GM18505 (cell line): ENCODE data around the gene TPRN.

Source experiments
- ATAC-seq: cut with Tn5 transposase; IDR thresholded peaks from one replicate; pipeline ENCODE4 v1.9.1; 2021; ENCODE audit not compliant: unreplicated experiment
- POLR2A ChIP-seq: IDR thresholded peaks from 4 replicates; pipeline ENCODE4 v1.6.1; 2011; ENCODE audit warnings: borderline replicate concordance; ENCODE audit not compliant: insufficient read depth, insufficient read length; ENCODE audit errors: extremely low read depth

TPRN gene

DNA sequence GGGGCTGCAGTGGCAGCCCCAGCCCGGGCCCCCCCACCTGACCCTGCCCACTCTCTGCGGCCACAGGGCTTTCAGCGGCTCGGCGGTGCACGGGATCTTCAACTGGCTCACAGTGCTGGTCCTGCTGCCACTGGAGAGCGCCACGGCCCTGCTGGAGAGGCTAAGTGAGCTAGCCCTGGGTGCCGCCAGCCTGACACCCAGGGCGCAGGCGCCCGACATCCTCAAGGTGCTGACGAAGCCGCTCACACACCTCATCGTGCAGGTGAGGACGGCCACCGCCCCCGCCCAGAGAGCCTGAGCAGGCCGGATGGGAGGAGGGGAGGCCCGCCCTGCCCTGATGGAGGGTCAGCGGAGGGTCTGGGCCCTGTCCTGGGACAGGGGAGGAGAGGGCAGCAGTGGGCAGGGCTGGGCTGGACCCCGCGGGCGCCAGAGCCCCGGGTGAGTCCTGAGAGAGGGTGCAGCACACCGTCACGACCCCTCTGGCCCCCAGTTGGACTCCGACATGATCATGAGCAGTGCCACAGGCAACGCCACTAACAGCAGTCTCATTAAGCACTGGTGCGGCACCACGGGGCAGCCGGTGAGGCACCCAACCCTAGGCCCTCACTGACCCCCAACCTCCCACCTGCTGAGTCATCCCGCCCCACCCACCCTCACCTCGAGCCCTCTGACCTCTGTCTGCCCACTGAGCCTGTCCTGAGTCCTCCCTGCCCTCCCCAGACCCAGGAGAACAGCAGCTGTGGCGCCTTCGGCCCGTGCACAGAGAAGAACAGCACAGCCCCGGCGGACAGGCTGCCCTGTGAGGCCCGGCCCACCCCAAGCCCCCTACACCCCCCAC lies 32.8 kb upstream of the TPRN start:
- ATAC-seq = no peak
- TF ChIP-seq POLR2A = no peak

DNA sequence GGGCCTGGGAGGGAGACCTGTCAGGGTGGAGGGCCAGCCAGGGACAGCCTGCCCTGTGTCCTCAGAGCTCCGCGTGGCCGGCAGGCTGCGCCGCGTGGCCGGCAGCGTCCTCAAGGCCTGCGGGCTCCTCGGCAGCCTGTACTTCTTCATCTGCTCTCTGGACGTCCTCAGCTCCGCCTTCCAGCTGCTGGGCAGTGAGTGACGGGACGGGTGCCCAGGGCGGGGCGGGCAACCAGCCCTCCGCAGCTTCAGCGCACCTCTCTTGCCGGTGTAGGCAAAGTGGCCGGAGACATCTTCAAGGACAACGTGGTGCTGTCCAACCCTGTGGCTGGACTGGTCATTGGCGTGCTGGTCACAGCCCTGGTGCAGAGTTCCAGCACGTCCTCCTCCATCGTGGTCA lies 32.0 kb upstream of the TPRN start:
- no peak for ATAC-seq
- TF ChIP-seq POLR2A = no peak

DNA sequence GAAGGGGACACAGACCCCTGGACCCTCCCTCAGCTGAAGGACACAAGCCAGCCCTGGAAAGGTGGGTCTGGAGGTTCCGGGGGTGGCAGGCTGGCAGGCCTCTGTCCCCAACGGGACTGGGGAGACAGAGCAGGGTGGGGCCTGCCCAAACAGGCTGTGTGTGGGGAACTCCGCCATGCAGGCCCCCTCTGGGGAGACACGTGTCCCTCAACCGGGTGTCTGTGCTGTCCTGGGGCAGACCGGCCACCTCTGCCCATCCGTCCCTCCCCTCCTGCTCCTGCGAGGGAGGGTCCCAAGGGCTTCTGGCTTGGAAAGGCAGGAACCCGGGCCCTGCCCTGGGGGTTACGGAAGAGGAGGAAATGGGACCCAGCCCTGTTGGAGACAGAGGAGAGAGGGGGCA lies 31.6 kb upstream of the TPRN start:
- TF ChIP-seq POLR2A = no peak
- no peak for ATAC-seq

DNA sequence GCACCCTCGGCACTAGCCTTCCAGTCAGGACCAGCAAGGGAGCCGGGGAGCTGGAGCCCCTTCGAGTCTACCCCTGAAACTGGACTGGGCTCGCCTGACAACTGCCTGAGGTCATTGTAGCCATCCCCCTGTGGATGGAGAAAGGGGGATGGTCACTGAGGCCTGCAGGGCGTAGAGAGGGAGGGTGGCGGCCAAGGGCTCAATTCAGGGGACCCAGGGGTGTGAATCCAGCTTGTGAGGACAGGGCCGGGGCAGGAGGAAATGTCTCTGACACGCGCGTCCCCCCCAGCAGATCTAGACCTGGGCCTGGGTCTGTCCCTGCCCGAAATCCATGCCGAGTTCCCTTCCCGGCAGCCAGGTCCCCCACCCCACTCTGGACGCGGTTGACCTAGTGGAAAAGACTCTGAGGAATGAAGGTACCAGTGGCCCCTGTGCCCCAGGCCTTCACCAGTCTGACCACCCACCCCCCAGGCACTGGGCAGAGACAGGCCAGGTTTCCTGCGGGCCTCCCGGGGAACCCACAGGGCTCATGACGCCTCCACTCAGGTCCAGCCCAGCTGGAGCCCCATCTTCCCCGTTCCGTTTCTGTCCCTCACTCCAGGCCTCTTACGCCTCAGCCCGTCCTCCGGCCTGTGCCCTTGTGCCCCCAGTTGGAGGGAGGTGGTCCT lies 31.0 kb upstream of the TPRN start:
- ATAC-seq = no peak
- TF ChIP-seq POLR2A = no peak

DNA sequence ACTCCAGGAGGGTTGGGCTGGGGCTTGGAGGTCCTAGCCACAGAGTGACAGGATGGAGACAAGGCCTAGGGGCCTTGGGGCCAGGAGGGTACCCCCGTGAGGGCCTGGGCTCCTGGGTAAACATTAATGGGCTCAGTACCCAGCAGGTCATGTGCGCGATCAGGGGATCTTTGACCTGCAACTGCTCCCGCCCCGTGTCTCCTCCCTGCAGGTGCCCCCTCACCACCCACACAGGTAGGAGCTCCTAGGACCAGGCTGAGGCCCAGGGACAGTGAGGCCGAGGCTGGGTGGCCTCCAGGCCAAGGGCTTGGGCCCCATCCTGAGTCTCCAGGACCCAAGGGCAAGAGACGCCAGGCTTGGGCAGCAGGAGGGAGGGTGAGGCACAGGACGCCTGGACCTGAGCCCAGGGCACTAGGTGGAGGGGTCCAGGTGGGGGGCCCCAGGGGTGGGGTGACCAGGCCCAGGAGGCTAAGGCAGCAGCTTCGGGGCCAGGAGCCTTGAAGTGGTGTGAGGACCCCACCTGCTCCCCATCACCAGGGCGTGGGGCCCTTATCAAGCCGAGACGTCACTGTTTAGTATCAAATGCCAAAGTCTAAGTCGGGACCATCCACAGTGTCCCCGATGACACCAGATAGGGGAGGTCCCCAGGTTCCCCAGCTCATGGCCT lies 30.3 kb upstream of the TPRN start, which contains the start of gene SLC34A3:
Gene SLC34A3, plus strand, starts transcription at position 197 of the 667 bp plus-strand sequence. CDS start 802 bp downstream, outside the sequence.
- no peak for ATAC-seq
- no peak for TF ChIP-seq POLR2A

DNA sequence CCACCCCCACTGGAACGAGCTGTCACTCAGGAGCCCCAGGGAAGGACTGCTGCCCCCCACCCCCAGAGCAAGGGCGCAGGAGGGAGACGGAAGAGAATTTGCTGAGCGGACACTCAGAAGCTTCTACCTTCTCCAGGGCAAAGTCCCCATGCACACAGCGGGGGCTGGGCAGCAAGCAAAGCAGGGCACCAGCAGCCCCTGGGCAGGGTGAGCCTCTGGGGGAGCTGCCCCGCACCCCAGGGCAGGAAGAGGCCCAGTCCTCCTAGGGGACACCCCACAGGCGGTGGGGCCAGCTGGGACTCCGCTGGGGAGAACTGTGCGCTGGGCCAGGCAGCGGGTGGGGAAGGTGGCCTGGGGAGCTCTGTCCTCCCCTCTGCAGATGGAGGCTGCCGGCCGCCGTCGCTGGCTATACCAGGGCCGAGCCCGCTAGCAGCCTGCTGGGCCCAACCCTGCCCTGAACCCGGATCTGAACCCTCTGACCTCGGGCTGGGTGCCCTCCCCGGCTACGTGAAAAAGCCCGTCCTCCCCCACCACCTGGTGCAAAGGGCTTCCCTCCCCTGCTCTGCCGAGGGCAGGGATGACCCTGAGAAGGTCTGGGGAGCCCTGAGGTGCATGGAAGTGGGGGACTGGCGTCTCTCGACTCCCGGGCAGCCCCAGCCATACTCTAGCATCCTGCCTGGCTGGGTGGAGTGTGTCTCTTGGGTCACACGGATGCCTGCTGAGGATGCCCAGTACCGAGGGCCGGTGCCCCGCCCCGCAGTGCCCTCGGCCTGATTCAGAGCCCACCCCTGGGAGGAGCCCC lies 29.6 kb upstream of the TPRN start:
- TF ChIP-seq POLR2A = no peak
- ATAC-seq = no peak

DNA sequence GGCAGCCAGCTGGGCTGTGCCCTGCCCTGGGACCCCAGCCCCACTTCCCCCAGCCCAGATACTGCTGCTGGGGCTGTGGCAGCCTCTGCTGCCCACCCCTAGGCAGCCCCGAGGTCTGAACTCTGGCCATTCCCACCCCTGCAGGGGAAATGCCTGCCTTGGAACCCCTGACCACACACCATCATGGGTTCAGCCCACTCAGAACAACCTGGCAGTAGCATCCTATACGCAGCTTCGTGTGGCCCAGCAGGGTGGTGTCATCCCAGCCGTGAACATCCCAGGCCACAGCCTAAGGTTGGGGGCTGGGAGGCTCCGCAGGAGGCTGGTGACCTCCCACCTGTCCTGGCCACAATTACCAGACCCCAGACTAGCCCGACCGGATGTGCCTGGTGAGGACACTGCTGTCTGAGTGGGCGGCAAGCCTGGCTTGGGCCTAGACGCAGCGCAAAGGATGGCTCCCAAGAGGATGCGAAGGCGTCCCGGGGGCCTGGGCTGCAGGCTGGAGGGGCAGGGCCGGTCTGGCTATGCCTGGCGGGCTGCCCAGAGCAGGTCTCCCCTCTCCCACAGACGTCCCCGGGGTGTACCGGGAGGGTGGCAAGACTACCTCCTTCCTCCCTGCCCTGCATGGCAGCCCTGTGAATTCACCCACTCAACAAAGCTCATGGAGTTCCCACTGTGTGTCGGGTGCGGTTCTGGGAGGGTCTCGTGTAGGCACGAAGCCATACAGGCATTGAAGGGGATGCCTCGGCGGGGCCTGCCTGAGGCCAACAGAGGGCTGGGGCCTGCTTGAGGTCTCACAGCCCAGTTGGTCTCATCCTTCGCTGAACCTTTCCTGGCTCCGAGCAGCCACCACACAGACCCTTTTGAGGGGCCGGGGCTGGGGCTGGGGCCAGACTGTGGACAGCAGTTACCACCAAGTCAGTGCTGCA lies 28.7 kb upstream of the TPRN start:
- ATAC-seq = no peak
- no peak for TF ChIP-seq POLR2A

DNA sequence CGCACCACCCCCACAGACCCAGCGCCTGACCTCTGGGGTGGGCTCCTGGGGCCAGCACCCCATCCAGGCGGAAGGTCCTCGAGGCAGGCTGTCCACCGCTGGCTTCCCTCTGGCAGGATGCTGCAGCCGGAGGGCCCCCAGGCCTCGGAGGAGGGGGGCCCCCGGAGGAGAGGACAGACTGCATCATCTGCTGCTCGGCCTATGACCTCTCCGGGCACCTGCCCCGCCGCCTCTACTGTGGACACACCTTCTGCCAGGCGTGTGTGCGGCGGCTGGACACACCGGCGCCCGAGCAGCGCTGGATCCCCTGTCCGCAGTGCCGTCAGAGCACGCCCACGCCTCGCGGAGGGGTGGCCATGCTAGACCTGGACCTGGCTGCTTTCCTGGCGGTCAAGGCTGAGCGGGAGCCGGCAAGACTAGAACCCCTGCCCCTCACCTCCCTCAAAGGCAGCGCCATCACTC lies 28.0 kb upstream of the TPRN start:
- ATAC-seq = no peak
- TF ChIP-seq POLR2A = no peak

DNA sequence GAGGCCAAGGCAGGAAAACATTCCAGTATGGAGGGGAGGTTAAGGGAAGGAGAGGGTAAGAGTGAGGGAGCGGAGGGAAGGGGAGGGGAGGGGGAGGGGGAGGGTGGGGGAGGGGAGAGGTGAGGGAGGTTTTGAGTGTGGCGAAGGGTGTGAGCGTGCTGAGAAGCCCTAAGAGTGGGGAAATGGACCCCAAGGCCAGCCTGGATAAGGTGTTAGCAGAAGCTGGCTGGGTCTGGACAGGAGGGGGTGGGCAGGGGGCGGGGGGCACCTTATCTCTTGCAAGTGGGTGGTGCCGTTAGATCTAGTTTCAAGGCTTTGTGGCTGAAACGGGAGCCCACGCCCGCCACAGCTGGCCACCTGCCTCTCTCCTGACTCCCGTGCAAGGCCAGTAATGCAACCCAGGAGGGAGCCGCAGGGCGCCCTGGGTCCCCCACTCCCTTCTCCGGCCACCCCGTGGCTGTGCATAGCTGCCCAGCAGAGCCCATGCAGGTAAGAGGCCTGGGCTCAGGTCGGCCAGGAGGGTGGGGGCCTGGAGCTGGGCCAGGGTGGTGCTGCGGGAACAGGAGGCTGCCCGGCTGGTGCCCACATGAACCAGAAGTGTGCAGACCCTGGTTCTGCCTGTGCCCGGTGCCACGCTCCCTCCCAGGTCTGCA lies 27.4 kb upstream of the TPRN start:
- ATAC-seq = no peak
- no peak for TF ChIP-seq POLR2A

DNA sequence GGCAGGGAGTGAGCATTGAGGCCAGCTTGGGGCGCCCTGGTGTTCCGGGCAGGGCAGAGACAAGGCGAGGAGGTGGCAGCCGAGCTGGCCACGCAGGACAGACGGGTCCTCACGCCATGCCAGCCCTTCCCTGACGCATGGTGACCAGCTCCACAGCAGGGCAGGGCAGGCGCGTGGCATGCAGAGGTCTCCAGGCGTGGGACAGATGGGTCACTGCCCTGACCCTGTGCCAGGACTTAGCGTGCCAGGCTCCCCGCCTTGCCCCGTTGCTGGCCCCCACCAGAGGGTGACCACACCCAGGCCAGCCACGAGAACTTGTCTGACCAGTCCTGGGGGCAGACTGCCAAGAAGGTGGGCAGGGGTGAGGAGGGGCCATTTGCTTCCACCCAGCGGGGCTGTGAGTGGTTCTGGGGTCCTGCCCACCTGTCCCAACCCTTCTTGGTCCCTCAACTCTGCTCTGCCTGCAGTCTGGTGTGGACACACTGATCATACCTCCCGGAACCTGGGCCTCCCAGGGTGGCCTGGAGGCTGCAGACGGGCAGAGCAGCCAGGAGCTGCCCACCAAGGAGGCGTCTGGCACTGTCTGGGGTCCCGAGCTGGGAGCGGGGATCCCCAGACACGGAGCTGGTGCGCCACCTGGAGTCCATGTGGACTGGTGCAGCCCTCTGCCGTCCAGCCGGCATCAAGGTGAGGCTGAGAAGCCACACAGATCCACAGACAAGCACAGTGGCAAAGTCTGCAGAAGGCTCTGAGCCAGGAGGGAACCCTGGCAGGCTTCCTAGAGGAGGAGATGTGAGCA lies 26.7 kb upstream of the TPRN start, which contains the start of gene RNF224:
Gene RNF224, plus strand, starts transcription at position 449 of the 799 bp plus-strand sequence. CDS start 834 bp downstream, outside the sequence.
- TF ChIP-seq POLR2A = no peak
- no peak for ATAC-seq
